Measurements from ENCODE around the gene GAS1. TPM values are rescaled to one million over a fixed set of nuclear protein-coding genes. Genes with fewer than 3 reads are reported as not detected.

The GAS1 gene
- total and polyA plus RNA-seq, 10 of the 15 experiments (the other 5 are each of a cell fraction or from before 2014, with no cell fraction given): not detected

DNA sequence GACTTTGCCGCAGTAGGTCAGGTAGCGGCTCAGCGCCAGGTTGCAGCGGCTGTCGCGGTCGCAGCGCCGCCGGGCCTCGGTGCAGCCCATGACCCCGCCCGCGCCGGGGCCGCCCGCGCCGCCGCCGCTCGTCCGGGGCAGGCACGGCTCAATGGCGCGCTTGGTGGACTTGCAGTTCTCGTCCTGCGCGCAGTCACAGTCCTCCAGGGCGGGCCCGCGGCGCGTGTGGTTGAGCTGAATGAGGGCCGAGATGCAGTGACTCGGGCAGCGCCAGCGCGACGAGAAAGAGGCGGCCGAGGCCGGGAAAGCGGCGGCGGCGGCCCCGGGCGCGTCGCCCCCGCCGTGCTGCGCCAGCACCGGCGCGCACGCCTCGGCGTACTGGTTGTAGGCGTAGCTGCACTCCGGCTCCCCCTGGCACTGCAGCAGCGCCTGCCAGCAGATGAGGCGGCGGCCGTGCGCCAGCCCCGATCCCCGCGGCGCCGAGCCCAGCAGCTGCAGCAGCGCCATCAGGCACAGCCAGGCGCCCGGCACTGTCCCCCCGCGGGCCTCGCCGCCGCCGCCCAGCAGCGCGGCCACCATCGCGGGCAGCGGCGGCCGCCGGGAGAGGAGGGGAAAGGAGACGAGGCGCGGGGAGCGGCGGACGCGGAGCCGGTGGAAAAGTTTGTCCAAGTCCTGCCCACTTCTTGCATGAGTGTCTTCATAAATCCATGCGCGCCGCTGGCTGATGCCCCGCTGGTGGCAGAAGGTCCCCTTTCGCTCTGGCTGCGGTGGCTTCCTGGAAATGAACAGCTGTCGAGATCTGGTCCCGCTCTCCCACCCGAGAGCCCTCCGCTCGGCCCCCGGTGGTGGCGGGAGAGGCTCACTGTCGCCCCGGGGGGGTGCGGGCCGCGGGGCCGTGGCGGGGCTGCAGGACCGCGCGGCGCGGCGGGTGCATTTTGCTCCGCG lies 833 bp downstream of the GAS1 start:
- Histone ChIP-seq H3K36me3 (ENCODE audit: control insufficient read depth in 2 of 2, insufficient read depth in 2 of 2, low read length in 1 of 2) (no peaks in the 10 kb centered on the region), H3K4me2 (ENCODE audit: control insufficient read depth, insufficient read depth) (peak overlapping the region; percentile 87), H4K20me1 (ENCODE audit: control insufficient read depth, insufficient read depth) (no peaks in the 10 kb centered on the region), H3K4me1 (ENCODE audit: control insufficient read depth, insufficient read depth, low read length) (no peaks in the 10 kb centered on the region), H3K4me3 (peak overlapping the region; percentile 67), H3K27ac (ENCODE audit: control insufficient read depth, insufficient read depth) (no peak overlapping the region), H3K79me2 (ENCODE audit: control insufficient read depth, insufficient read depth, low read length) (no peaks in the 10 kb centered on the region), H3K27me3 (replicated peaks in 1 of 2; ENCODE audit: control insufficient read depth in 2 of 2, insufficient read depth in 2 of 2, low read length in 1 of 2) (peaks cover 6 to 7% of the 10 kb centered on the region in 2 experiments), H3K9me3 (replicated peaks; ENCODE audit: control insufficient read depth, insufficient read depth, low read length) (no peaks in the 10 kb centered on the region), H3K9ac (ENCODE audit: control insufficient read depth, insufficient read depth, low read length) (no peak overlapping the region), H2AFZ (ENCODE audit: control insufficient read depth, low read depth, low read length) (peak overlapping the region; percentile 23; the same call in 1 of the 2 replicates)
- DNase-seq (ENCODE audit: low read depth, low spot score) (no peak), FAIRE-seq (no peak), ATAC-seq (peak; percentile 52)
- in situ Hi-C loops (cut with MboI): no loop called here
- RAD21 ChIA-PET (ENCODE audit: unreplicated experiment): no interaction called here
- SMC1A ChIA-PET (ENCODE audit: uncharacterized antibody, unreplicated experiment): no interaction called here
- CTCF ChIA-PET: no interaction called here
- POLR2A ChIA-PET: no interaction called here
- no peak for TF ChIP-seq BACH1 (IDR thresholded peaks at IDR 0.05; ENCODE audit: borderline replicate concordance)
- TF ChIP-seq HDAC6 (IDR thresholded peaks at IDR 0.05; ENCODE audit: unreplicated experiment): peak; percentile 77
- no TSS peak for BruUV-seq (replicated peaks)
- intact Hi-C loops (cut with micrococcal nuclease; ENCODE audit: unreplicated experiment): loop anchor here (10.0 kb wide), 2 partner anchors 378 to 512 kb away; no protein-coding TSS in a partner anchor
- WGBS (ENCODE audit: insufficient coverage, insufficient replicate concordance, low lambda C conversion rate, missing lambda C conversion rate): 4% methylated on average over 75 of the region's 125 CpGs

DNA sequence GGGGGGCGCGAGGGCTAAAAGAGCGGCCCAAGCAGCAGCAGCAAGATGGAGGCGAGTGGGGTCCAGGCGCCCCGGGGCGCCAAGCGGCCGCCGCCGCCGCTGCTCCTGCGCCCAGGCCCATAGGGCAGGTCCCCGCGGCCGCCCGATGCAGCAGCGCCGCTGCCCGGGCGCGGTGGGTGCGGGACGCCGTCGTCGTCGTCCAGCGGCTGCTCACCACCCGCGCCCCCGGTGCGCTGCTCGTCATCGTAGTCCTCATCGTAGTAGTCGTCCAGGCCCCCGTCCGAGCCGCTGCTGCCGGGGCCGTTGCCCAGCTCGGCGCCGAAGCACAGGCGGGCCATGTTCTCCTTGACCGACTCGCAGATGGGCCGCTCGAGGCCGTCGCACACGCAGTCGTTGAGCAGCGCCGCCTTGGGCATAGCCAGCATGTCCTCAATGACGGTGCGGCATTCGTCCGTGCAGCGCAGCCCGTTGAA lies 1.5 kb downstream of the GAS1 start:
- 33% methylated on average over 41 of the region's 62 CpGs for WGBS (ENCODE audit: insufficient coverage, insufficient replicate concordance, low lambda C conversion rate, missing lambda C conversion rate)
- Histone ChIP-seq H3K9me3 (replicated peaks; ENCODE audit: control insufficient read depth, insufficient read depth, low read length) (no peaks in the 10 kb centered on the region), H3K36me3 (ENCODE audit: control insufficient read depth in 2 of 2, insufficient read depth in 2 of 2, low read length in 1 of 2) (no peaks in the 10 kb centered on the region), H3K79me2 (ENCODE audit: control insufficient read depth, insufficient read depth, low read length) (no peaks in the 10 kb centered on the region), H4K20me1 (ENCODE audit: control insufficient read depth, insufficient read depth) (no peaks in the 10 kb centered on the region), H2AFZ (ENCODE audit: control insufficient read depth, low read depth, low read length) (no peak overlapping the region), H3K27me3 (replicated peaks in 1 of 2; ENCODE audit: control insufficient read depth in 2 of 2, insufficient read depth in 2 of 2, low read length in 1 of 2) (peaks cover 6 to 10% of the 10 kb centered on the region in 2 experiments), H3K9ac (ENCODE audit: control insufficient read depth, insufficient read depth, low read length) (no peak overlapping the region), H3K4me1 (ENCODE audit: control insufficient read depth, insufficient read depth, low read length) (no peaks in the 10 kb centered on the region), H3K27ac (ENCODE audit: control insufficient read depth, insufficient read depth) (no peak overlapping the region), H3K4me3 (no peak overlapping the region), H3K4me2 (ENCODE audit: control insufficient read depth, insufficient read depth) (peak overlapping the region; percentile 87)
- CTCF ChIA-PET: no interaction called here
- no TSS peak for BruUV-seq (replicated peaks)
- in situ Hi-C loops (cut with MboI) (no loop called here), intact Hi-C loops (cut with micrococcal nuclease; ENCODE audit: unreplicated experiment) (loop anchor here (10.0 kb wide), 2 partner anchors 379 to 511 kb away; no protein-coding TSS in a partner anchor)
- no peak for ATAC-seq
- RAD21 ChIA-PET (ENCODE audit: unreplicated experiment): no interaction called here
- POLR2A ChIA-PET: no interaction called here
- DNase-seq (ENCODE audit: low read depth, low spot score): no peak
- SMC1A ChIA-PET (ENCODE audit: uncharacterized antibody, unreplicated experiment): no interaction called here
- FAIRE-seq: no peak
- TF ChIP-seq, protein P1, sequence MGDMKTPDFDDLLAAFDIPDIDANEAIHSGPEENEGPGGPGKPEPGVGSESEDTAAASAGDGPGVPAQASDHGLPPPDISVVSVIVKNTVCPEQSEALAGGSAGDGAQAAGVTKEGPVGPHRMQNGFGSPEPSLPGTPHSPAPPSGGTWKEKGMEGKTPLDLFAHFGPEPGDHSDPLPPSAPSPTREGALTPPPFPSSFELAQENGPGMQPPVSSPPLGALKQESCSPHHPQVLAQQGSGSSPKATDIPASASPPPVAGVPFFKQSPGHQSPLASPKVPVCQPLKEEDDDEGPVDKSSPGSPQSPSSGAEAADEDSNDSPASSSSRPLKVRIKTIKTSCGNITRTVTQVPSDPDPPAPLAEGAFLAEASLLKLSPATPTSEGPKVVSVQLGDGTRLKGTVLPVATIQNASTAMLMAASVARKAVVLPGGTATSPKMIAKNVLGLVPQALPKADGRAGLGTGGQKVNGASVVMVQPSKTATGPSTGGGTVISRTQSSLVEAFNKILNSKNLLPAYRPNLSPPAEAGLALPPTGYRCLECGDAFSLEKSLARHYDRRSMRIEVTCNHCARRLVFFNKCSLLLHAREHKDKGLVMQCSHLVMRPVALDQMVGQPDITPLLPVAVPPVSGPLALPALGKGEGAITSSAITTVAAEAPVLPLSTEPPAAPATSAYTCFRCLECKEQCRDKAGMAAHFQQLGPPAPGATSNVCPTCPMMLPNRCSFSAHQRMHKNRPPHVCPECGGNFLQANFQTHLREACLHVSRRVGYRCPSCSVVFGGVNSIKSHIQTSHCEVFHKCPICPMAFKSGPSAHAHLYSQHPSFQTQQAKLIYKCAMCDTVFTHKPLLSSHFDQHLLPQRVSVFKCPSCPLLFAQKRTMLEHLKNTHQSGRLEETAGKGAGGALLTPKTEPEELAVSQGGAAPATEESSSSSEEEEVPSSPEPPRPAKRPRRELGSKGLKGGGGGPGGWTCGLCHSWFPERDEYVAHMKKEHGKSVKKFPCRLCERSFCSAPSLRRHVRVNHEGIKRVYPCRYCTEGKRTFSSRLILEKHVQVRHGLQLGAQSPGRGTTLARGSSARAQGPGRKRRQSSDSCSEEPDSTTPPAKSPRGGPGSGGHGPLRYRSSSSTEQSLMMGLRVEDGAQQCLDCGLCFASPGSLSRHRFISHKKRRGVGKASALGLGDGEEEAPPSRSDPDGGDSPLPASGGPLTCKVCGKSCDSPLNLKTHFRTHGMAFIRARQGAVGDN (IDR thresholded peaks at IDR 0.05): no peak
- TF ChIP-seq, protein P2, sequence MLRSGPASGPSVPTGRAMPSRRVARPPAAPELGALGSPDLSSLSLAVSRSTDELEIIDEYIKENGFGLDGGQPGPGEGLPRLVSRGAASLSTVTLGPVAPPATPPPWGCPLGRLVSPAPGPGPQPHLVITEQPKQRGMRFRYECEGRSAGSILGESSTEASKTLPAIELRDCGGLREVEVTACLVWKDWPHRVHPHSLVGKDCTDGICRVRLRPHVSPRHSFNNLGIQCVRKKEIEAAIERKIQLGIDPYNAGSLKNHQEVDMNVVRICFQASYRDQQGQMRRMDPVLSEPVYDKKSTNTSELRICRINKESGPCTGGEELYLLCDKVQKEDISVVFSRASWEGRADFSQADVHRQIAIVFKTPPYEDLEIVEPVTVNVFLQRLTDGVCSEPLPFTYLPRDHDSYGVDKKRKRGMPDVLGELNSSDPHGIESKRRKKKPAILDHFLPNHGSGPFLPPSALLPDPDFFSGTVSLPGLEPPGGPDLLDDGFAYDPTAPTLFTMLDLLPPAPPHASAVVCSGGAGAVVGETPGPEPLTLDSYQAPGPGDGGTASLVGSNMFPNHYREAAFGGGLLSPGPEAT (IDR thresholded peaks at IDR 0.05; ENCODE audit: low read depth): no peak
- TF ChIP-seq ZNF217 (IDR thresholded peaks at IDR 0.05): no peak
- no peak for TF ChIP-seq TCF3 (IDR thresholded peaks at IDR 0.05; ENCODE audit: borderline replicate concordance, insufficient read depth, low read depth, low read length)
- TF ChIP-seq HDAC6 (IDR thresholded peaks at IDR 0.05; ENCODE audit: unreplicated experiment): no peak
- TF ChIP-seq SUPT20H (IDR thresholded peaks at IDR 0.05; ENCODE audit: borderline replicate concordance, control insufficient read depth, low read depth, low read length): no peak
- no peak for TF ChIP-seq EP300 (IDR thresholded peaks at IDR 0.05; ENCODE audit: borderline replicate concordance in 1 of 2, control insufficient read depth in 1 of 2, low read depth in 2 of 2, low read length in 2 of 2)
- TF ChIP-seq CREB1 (IDR thresholded peaks at IDR 0.05; ENCODE audit: low read depth): no peak
